K562 (cell line): Measurements from ENCODE around the gene PPP3R2. TPM values are rescaled to one million over a fixed set of nuclear protein-coding genes. Genes with fewer than 3 reads are reported as not detected.

Source experiments
- ATAC-seq: fragments of 200-7000 bp; cut with Tn5 transposase; 3 replicates; pipeline ENCODE4 v1.9.1; 2020; ENCODE audit warnings: moderate library complexity
- BruUV-seq: library from RNA; stranded (reverse); fragments of 400-500 nt; replicated peaks from 2 replicates; lab custom pipeline; 2021; lab: Mats Ljungman, UMichigan
- CTCF ChIA-PET: fragments of 300-600 bp; formaldehyde crosslinking; extraction: SDS; loops from one replicate; lab custom pipeline; 2021; ENCODE audit warnings: low intra/inter-chr PET ratio; lab: Yijun Ruan, JAX
- POLR2A ChIA-PET: fragments of 300-600, 350-650 bp; sonication (Branson Sonifier 250); formaldehyde crosslinking; extraction: SDS; loops from one replicate; lab custom pipeline; 2021; ENCODE audit warnings: antibody characterized with exemption, inconsistent platforms; lab: Yijun Ruan, JAX
- DNase-seq, 4 experiments: peaks; one replicate each; pipeline versions ENCODE4 v3.0.0 to v3.0.0-alpha.2; 2011 to 2018; ENCODE audit warnings: low spot score in 3 of 4, mixed read lengths in 3 of 4; ENCODE audit errors: extremely low read depth in 1 of 4
- FAIRE-seq: peaks from 2 replicates; lab custom pipeline; 2011; peaks lifted over from hg19 to GRCh38; lab: Jason Lieb, UNC
- H2AFZ ChIP-seq: 2 replicates; pipeline ENCODE4 v1.6.0; 2011; ENCODE audit warnings: low read depth, low read length, control low read depth, inconsistent platforms
- H3K27ac ChIP-seq: fragments of 200-600 bp; 3 replicates; pipeline ENCODE4 v1.8.0; 2011; ENCODE audit warnings: low read depth, mild to moderate bottlenecking, control low read depth, inconsistent platforms, low read length, moderate library complexity, mixed read lengths; ENCODE audit errors: extremely low read depth
- H3K27me3 ChIP-seq, 2 experiments: fragments of 300-600 bp in 1 of 2; 2 replicates in 1 of 2; 3 replicates in 1 of 2; pipeline versions ENCODE4 v1.6.0 to v1.8.0; 2011; ENCODE audit warnings: inconsistent platforms in 2 of 2, low read length in 2 of 2, mild to moderate bottlenecking in 1 of 2, mixed read lengths in 1 of 2, moderate library complexity in 1 of 2; ENCODE audit not compliant: control insufficient read depth in 2 of 2, insufficient read depth in 2 of 2
- H3K36me3 ChIP-seq: fragments of 300-600 bp; 3 replicates; pipeline ENCODE4 v1.8.0; 2011; ENCODE audit warnings: mild to moderate bottlenecking, low read length, inconsistent platforms; ENCODE audit not compliant: control insufficient read depth, insufficient read depth
- H3K4me1 ChIP-seq, 2 experiments: fragments of 200-600 bp in 1 of 2; replicated peaks in 1 of 2; 2 replicates in 1 of 2; 3 replicates in 1 of 2; pipeline versions ENCODE4 v1.5.1 to v1.8.0; 2011; ENCODE audit warnings: inconsistent platforms in 2 of 2, low read length in 2 of 2, mild to moderate bottlenecking in 1 of 2, mixed read lengths in 1 of 2, moderate library complexity in 1 of 2; ENCODE audit not compliant: control insufficient read depth in 2 of 2, insufficient read depth in 2 of 2
- H3K4me2 ChIP-seq: 2 replicates; pipeline ENCODE4 v1.6.1; 2011; ENCODE audit warnings: low read length, control low read depth, inconsistent platforms, mixed read lengths; ENCODE audit not compliant: insufficient read depth
- H3K4me3 ChIP-seq: fragments of 200-600 bp; sonication (generic), shearing (Covaris generic); 2 replicates; pipeline ENCODE4 v1.5.1; 2016; ENCODE audit warnings: control low read depth, inconsistent platforms
- H3K79me2 ChIP-seq: fragments of 200-600 bp; 3 replicates; pipeline ENCODE4 v1.8.0; 2011; ENCODE audit warnings: low read length, inconsistent platforms; ENCODE audit not compliant: control insufficient read depth, insufficient read depth
- H3K9ac ChIP-seq, 2 experiments: 2 replicates each; pipeline versions ENCODE4 v1.6.0 to v1.6.1; 2011; ENCODE audit warnings: low read depth in 2 of 2, low read length in 2 of 2, control low read depth in 1 of 2, inconsistent platforms in 1 of 2, mild to moderate bottlenecking in 1 of 2, mixed read lengths in 1 of 2; ENCODE audit not compliant: insufficient read depth in 1 of 2
- H3K9me1 ChIP-seq: one replicate; pipeline ENCODE4 v1.6.0; 2011; ENCODE audit warnings: inconsistent platforms, mild to moderate bottlenecking, low read length, moderate library complexity; ENCODE audit not compliant: control insufficient read depth, insufficient read depth
- H3K9me3 ChIP-seq: replicated peaks from 2 replicates; pipeline ENCODE4 v1.5.1; 2011; ENCODE audit warnings: low read depth, low read length, inconsistent platforms; ENCODE audit not compliant: control insufficient read depth, insufficient read depth
- H4K20me1 ChIP-seq: replicated peaks from 2 replicates; pipeline ENCODE4 v1.6.1; 2011; ENCODE audit warnings: low read length, inconsistent platforms, mixed read lengths; ENCODE audit not compliant: control insufficient read depth, insufficient read depth
- BMI1 ChIP-seq: fragments of 150-350 bp; IDR thresholded peaks from 2 replicates; pipeline ENCODE4 v1.6.1; 2014; ENCODE audit warnings: low read length
- BRD4 ChIP-seq: fragments of 200-600 bp; sonication (generic); IDR thresholded peaks from 2 replicates; pipeline ENCODE4 v1.6.1; 2017; ENCODE audit warnings: inconsistent platforms
- GABPB1 ChIP-seq: sonication (generic); formaldehyde crosslinking; IDR thresholded peaks from 2 replicates; pipeline ENCODE4 v1.8.0; 2022; ENCODE audit warnings: mild to moderate bottlenecking, missing genetic modification reagents
- NBN ChIP-seq: fragments of 450-650 bp; IDR thresholded peaks from 2 replicates; pipeline ENCODE4 v1.6.1; 2016; ENCODE audit warnings: low read depth, mild to moderate bottlenecking
- SIN3B ChIP-seq: fragments of 450-650 bp; IDR thresholded peaks from 2 replicates; pipeline ENCODE4 v1.6.1; 2017; ENCODE audit warnings: low read depth, mild to moderate bottlenecking, moderate library complexity
- ZFX ChIP-seq: sonication (generic); formaldehyde crosslinking; IDR thresholded peaks from 2 replicates; pipeline ENCODE4 v1.8.0; 2022; ENCODE audit warnings: mild to moderate bottlenecking, missing genetic modification reagents, moderate library complexity
- ZNF184 ChIP-seq: sonication (generic); formaldehyde crosslinking; IDR thresholded peaks from 2 replicates; pipeline ENCODE4 v1.5.0; 2020; ENCODE audit warnings: missing genetic modification reagents
- WGBS: fragments of 100-300 bp; shearing (Covaris generic); methylation state at CpG from one replicate; pipeline ENCODE4 v1.1.6; 2016; ENCODE audit warnings: low coverage, mixed read lengths; ENCODE audit not compliant: insufficient coverage; ENCODE audit errors: missing lambda C conversion rate; 5-methylcytosine and 5-hydroxymethylcytosine counted together
- in situ Hi-C: fragments of 300-500 bp; cut with MboI; formaldehyde crosslinking; loops from 4 replicates; pipeline ENCODE4 v1.15.0; 2018; ENCODE audit warnings: inconsistent platforms, mixed read lengths
- intact Hi-C: fragments of 100-400 bp; cut with micrococcal nuclease; formaldehyde crosslinking; loops from 2 replicates; pipeline ENCODE4 v1.14.2; 2022
- polyA plus RNA-seq, 8 experiments: library from polyadenylated mRNA; depleted of rRNA in 4 of 8; stranded (reverse) in 5 of 8; unstranded in 3 of 8; fragments of >200 nt; fragmentation: Nextera tagmentation in 2 of 8; fragmentation: Illumina TruSeq in 1 of 8; extraction: Ambion mirVana in 2 of 8; extraction: Trizol in 1 of 8; gene quantifications; 2 replicates each; pipeline versions ENCODE4 v1.2.1 to v1.2.3, GENCODE V29; 2011 to 2014; ENCODE audit warnings: inconsistent platforms in 1 of 8, missing spikeins in 1 of 8
- total RNA-seq, 7 experiments: library from RNA; depleted of rRNA in 6 of 7; stranded (reverse); fragments of >200 nt in 6 of 7; fragmentation: Illumina TruSeq in 2 of 7; extraction: Trizol in 2 of 7; gene quantifications; 2 replicates each; pipeline versions ENCODE4 v1.2.1 to v1.2.3, GENCODE V29; 2011 to 2021; ENCODE audit warnings: low replicate concordance in 1 of 7
- TF ChIP-seq, protein P1 (sequence below): fragments of 250-450 bp; sonication (Bioruptor Pico); IDR thresholded peaks from 2 replicates; pipeline ENCODE4 v1.4.0; 2020; ENCODE audit warnings: mild to moderate bottlenecking
- TF ChIP-seq, protein P2 (sequence below): IDR thresholded peaks from 2 replicates; pipeline ENCODE4 v1.6.1; 2014; ENCODE audit warnings: antibody characterized with exemption
- TF ChIP-seq, protein P3 (sequence below): fragments of 150-350 bp; IDR thresholded peaks from 2 replicates; pipeline ENCODE4 v1.6.1; 2014; ENCODE audit warnings: low read depth, mild to moderate bottlenecking, low read length, borderline replicate concordance
- TF ChIP-seq, protein P4 (sequence below), 3 experiments: fragments of 200-800 bp in 1 of 3; fragments of 250-450 bp in 1 of 3; fragments of 450-650 bp in 1 of 3; sonication (Bioruptor Pico) in 1 of 3; sonication (Bioruptor generic) in 1 of 3; formaldehyde crosslinking in 1 of 3; IDR thresholded peaks; 2 replicates each; pipeline versions ENCODE4 v1.6.1 to v1.8.0; 2016 to 2022; ENCODE audit warnings: mild to moderate bottlenecking in 2 of 3, missing genetic modification characterization in 2 of 3, missing compliant biosample characterization in 1 of 3, moderate library complexity in 1 of 3

PPP3R2 gene
- total and polyA plus RNA-seq, 9 of the 15 experiments (the other 6 are each of a cell fraction or from before 2014, with no cell fraction given): not detected

DNA sequence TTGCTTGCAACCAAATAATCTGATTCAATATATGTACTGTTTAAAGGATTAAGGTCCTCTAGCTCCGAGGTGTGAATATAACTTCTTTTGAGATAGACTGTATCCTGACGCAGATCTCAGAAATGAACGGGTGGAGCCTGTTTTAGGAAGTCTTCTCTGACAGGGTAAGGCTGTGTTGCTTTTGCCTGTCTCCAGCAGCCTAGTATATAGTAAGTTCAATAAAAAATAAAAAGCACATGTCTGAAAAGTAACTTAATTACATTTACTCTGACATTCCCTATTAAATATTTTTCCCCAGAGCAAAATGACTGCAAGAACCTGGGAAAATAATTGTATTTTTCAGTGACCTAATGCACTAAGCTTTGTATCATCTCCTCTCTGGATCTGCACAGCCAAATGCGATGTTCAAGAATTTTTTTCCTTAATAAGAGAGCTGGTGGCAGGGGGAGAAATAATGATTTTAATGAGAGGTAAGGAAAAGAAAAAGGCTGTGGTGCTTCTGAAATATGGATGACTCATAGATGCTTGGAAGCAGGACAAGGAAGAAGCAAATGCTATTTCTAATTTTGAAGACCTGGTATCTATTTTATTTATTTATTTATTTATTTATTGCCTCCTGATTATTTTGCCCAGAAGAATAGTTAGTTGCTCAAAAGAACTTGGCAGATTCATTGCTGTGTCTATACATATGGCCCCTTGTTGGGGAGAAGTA is 7.3 kb downstream of the PPP3R2 start:
- no peak overlapping the region for H2AFZ ChIP-seq
- no peaks in the 10 kb centered on the region for H3K36me3 ChIP-seq
- H4K20me1 ChIP-seq: no peaks in the 10 kb centered on the region
- WGBS: 0% methylated on average over 4 of the region's 4 CpGs
- TF ChIP-seq, protein P1, sequence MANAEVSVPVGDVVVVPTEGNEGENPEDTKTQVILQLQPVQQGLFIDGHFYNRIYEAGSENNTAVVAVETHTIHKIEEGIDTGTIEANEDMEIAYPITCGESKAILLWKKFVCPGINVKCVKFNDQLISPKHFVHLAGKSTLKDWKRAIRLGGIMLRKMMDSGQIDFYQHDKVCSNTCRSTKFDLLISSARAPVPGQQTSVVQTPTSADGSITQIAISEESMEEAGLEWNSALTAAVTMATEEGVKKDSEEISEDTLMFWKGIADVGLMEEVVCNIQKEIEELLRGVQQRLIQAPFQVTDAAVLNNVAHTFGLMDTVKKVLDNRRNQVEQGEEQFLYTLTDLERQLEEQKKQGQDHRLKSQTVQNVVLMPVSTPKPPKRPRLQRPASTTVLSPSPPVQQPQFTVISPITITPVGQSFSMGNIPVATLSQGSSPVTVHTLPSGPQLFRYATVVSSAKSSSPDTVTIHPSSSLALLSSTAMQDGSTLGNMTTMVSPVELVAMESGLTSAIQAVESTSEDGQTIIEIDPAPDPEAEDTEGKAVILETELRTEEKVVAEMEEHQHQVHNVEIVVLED (CRISPR knock-in tag): no peak
- TF ChIP-seq BRD4 (no peak), GABPB1 (CRISPR knock-in tag) (no peak), ZFX (CRISPR knock-in tag) (no peak), NBN (no peak), BMI1 (no peak), ZNF184 (no peak), SIN3B (no peak)
- TF ChIP-seq, protein P2, sequence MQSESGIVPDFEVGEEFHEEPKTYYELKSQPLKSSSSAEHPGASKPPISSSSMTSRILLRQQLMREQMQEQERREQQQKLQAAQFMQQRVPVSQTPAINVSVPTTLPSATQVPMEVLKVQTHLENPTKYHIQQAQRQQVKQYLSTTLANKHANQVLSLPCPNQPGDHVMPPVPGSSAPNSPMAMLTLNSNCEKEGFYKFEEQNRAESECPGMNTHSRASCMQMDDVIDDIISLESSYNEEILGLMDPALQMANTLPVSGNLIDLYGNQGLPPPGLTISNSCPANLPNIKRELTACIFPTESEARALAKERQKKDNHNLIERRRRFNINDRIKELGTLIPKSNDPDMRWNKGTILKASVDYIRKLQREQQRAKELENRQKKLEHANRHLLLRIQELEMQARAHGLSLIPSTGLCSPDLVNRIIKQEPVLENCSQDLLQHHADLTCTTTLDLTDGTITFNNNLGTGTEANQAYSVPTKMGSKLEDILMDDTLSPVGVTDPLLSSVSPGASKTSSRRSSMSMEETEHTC: no peak
- TF ChIP-seq, protein P3, sequence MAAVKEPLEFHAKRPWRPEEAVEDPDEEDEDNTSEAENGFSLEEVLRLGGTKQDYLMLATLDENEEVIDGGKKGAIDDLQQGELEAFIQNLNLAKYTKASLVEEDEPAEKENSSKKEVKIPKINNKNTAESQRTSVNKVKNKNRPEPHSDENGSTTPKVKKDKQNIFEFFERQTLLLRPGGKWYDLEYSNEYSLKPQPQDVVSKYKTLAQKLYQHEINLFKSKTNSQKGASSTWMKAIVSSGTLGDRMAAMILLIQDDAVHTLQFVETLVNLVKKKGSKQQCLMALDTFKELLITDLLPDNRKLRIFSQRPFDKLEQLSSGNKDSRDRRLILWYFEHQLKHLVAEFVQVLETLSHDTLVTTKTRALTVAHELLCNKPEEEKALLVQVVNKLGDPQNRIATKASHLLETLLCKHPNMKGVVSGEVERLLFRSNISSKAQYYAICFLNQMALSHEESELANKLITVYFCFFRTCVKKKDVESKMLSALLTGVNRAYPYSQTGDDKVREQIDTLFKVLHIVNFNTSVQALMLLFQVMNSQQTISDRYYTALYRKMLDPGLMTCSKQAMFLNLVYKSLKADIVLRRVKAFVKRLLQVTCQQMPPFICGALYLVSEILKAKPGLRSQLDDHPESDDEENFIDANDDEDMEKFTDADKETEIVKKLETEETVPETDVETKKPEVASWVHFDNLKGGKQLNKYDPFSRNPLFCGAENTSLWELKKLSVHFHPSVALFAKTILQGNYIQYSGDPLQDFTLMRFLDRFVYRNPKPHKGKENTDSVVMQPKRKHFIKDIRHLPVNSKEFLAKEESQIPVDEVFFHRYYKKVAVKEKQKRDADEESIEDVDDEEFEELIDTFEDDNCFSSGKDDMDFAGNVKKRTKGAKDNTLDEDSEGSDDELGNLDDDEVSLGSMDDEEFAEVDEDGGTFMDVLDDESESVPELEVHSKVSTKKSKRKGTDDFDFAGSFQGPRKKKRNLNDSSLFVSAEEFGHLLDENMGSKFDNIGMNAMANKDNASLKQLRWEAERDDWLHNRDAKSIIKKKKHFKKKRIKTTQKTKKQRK: no peak
- TF ChIP-seq, protein P4, sequence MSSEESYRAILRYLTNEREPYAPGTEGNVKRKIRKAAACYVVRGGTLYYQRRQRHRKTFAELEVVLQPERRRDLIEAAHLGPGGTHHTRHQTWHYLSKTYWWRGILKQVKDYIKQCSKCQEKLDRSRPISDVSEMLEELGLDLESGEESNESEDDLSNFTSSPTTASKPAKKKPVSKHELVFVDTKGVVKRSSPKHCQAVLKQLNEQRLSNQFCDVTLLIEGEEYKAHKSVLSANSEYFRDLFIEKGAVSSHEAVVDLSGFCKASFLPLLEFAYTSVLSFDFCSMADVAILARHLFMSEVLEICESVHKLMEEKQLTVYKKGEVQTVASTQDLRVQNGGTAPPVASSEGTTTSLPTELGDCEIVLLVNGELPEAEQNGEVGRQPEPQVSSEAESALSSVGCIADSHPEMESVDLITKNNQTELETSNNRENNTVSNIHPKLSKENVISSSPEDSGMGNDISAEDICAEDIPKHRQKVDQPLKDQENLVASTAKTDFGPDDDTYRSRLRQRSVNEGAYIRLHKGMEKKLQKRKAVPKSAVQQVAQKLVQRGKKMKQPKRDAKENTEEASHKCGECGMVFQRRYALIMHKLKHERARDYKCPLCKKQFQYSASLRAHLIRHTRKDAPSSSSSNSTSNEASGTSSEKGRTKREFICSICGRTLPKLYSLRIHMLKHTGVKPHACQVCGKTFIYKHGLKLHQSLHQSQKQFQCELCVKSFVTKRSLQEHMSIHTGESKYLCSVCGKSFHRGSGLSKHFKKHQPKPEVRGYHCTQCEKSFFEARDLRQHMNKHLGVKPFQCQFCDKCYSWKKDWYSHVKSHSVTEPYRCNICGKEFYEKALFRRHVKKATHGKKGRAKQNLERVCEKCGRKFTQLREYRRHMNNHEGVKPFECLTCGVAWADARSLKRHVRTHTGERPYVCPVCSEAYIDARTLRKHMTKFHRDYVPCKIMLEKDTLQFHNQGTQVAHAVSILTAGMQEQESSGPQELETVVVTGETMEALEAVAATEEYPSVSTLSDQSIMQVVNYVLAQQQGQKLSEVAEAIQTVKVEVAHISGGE (CRISPR knock-in tag; IDR thresholded peaks at IDR 0.05): no peak
- H3K4me2 ChIP-seq: no peak overlapping the region
- H3K9me3 ChIP-seq: no peaks in the 10 kb centered on the region
- H3K27ac ChIP-seq: no peak overlapping the region
- DNase-seq (no peak), ATAC-seq (no peak), FAIRE-seq (no peak)
- BruUV-seq: no TSS peak
- CTCF ChIA-PET: no interaction called here
- no peaks in the 10 kb centered on the region; a peak in 1 of 5 replicates for H3K27me3 ChIP-seq
- H3K9ac ChIP-seq: no peak overlapping the region
- H3K79me2 ChIP-seq: no peaks in the 10 kb centered on the region
- no peaks in the 10 kb centered on the region for H3K9me1 ChIP-seq
- no peak overlapping the region for H3K4me3 ChIP-seq
- POLR2A ChIA-PET: no interaction called here
- in situ Hi-C loops (no loop called here), intact Hi-C loops (no loop called here)
- no peaks in the 10 kb centered on the region for H3K4me1 ChIP-seq
